Tongue (tissue), 3 donors: ENCODE data around the gene CLDN3. TPM values are rescaled to one million over a fixed set of nuclear protein-coding genes. Genes with fewer than 3 reads are reported as not detected.
"Not testable (repeated sequence)": the region's sequence is repeated elsewhere in the genome, so short reads cannot be mapped to it uniquely, and the experiment has no call there.

ENCODE experiments used
- DNase-seq: peaks from one replicate; pipeline ENCODE4 v3.0.0-alpha.2; 2015
- small RNA-seq: library from RNA; depleted of rRNA; stranded (forward); fragments of <200 nt; gene quantifications from one replicate; pipeline ENCODE3, GENCODE V24; 2014; ENCODE audit warnings: low replicate concordance
- total RNA-seq: library from RNA; depleted of rRNA; stranded (reverse); fragments of >200 nt; gene quantifications from one replicate; pipeline ENCODE4 v1.2.3, GENCODE V29; 2014

The CLDN3 gene
- total RNA-seq, 1 donor from 2014 or later: 9.9 TPM

GRCh38 chr7:73736885-73737284, 33.2 kb downstream of the CLDN3 start:
- DNase-seq: no peak

- DNase-seq: no peak
Measured at GRCh38 chr7:73735528-73735905, 34.6 kb downstream of the CLDN3 start.

GRCh38 chr7:73734619-73735527, 35.2 kb downstream of the CLDN3 start:
- DNase-seq: peak; percentile 80

- DNase-seq: no peak
Measured at GRCh38 chr7:73732397-73732796, 37.7 kb downstream of the CLDN3 start.

- no peak for DNase-seq
Measured at GRCh38 chr7:73730485-73730884, 39.6 kb downstream of the CLDN3 start.

GRCh38 chr7:73728551-73728950, 41.5 kb downstream of the CLDN3 start:
- no peak for DNase-seq

GRCh38 chr7:73727952-73728351, 42.1 kb downstream of the CLDN3 start:
- DNase-seq: no peak

GRCh38 chr7:73726083-73726466, 44.0 kb downstream of the CLDN3 start:
- DNase-seq: no peak

GRCh38 chr7:73723813-73724212, 46.3 kb downstream of the CLDN3 start:
- DNase-seq: no peak

GRCh38 chr7:73722785-73723184, 47.3 kb downstream of the CLDN3 start:
- DNase-seq: no peak

GRCh38 chr7:73722182-73722581, 47.9 kb downstream of the CLDN3 start:
- not testable (repeated sequence) for DNase-seq

GRCh38 chr7:73721377-73721817, 48.7 kb downstream of the CLDN3 start:
- DNase-seq: peak; percentile 97

- not testable (repeated sequence) for DNase-seq
Measured at GRCh38 chr7:73720443-73720842, 49.6 kb downstream of the CLDN3 start.

- no peak for DNase-seq
Measured at GRCh38 chr7:73719806-73720169, 50.3 kb downstream of the CLDN3 start.

Small RNA genes within 50 kb of the gene (small RNA-seq; reads per million reads assigned to genes)
- gene RN7SL265P: not detected

Other genes starting within 250 kb of the CLDN3 start
- 59.1 TPM for gene BAZ1B, start 248.0 kb downstream of the CLDN3 start, total RNA-seq
- 11.8 TPM for gene BCL7B, start 212.6 kb downstream of the CLDN3 start, total RNA-seq
- 49.1 TPM for gene TBL2, start 191.7 kb downstream of the CLDN3 start, total RNA-seq
- 3.4 TPM for gene MLXIPL, start 145.7 kb downstream of the CLDN3 start, total RNA-seq
- gene VPS37D, start 102.4 kb downstream of the CLDN3 start, total RNA-seq: 4.2 TPM
- 1.7 TPM for gene DNAJC30, start 86.8 kb downstream of the CLDN3 start, total RNA-seq
- 30.1 TPM for gene BUD23, start 86.7 kb downstream of the CLDN3 start, total RNA-seq
- gene STX1A, start 50.6 kb downstream of the CLDN3 start, total RNA-seq: 9.7 TPM
- 19.9 TPM for gene ABHD11, start 31.5 kb downstream of the CLDN3 start, total RNA-seq
- 24.3 TPM for gene CLDN4, start 60.7 kb upstream of the CLDN3 start, total RNA-seq
- 3.6 TPM for gene METTL27, start 72.2 kb upstream of the CLDN3 start, total RNA-seq
- gene TMEM270, start 90.9 kb upstream of the CLDN3 start, total RNA-seq: not detected